NCI-H2029 treated with DMSO at 0.1 percent for 48 hours (cell line): ENCODE measurements around the gene ZNF366.

Experiments used
- DNase-seq: peaks from one replicate; lab custom pipeline; 2025; lab: John Stamatoyannopoulos, UW

The ZNF366 gene

GRCh38 chr5:72441094-72441723 lies 66.0 kb downstream of the ZNF366 start:
- DNase-seq = no peak

- no peak for DNase-seq
Observed at GRCh38 chr5:72440207-72440638, 67.0 kb downstream of the ZNF366 start.

GRCh38 chr5:72439192-72439591 lies 68.0 kb downstream of the ZNF366 start:
- DNase-seq = no peak

- DNase-seq = no peak
Observed at GRCh38 chr5:72438141-72438540, 69.1 kb downstream of the ZNF366 start.

GRCh38 chr5:72436796-72437471 lies 70.3 kb downstream of the ZNF366 start:
- DNase-seq = no peak

GRCh38 chr5:72434781-72435437 lies 72.3 kb downstream of the ZNF366 start:
- DNase-seq = no peak

GRCh38 chr5:72434056-72434780 lies 73.0 kb downstream of the ZNF366 start:
- no peak for DNase-seq

GRCh38 chr5:72433522-72433921 lies 73.7 kb downstream of the ZNF366 start:
- DNase-seq = no peak

- DNase-seq = no peak
Observed at GRCh38 chr5:72428669-72429068, 78.5 kb downstream of the ZNF366 start.

- DNase-seq = no peak
Observed at GRCh38 chr5:72427488-72428437, 79.4 kb downstream of the ZNF366 start.

GRCh38 chr5:72427016-72427415 lies 80.2 kb downstream of the ZNF366 start:
- DNase-seq = no peak

- DNase-seq = no peak
Observed at GRCh38 chr5:72426019-72426418, 81.2 kb downstream of the ZNF366 start.

- no peak for DNase-seq
Observed at GRCh38 chr5:72418271-72418670, 88.9 kb downstream of the ZNF366 start.

GRCh38 chr5:72417333-72418062 lies 89.7 kb downstream of the ZNF366 start:
- no peak for DNase-seq

- DNase-seq = no peak
Observed at GRCh38 chr5:72415616-72416325, 91.4 kb downstream of the ZNF366 start.

- no peak for DNase-seq
Observed at GRCh38 chr5:72412283-72413055, 94.7 kb downstream of the ZNF366 start.

GRCh38 chr5:72410688-72411295 lies 96.4 kb downstream of the ZNF366 start:
- DNase-seq = no peak

- no peak for DNase-seq
Observed at GRCh38 chr5:72408603-72409002, 98.6 kb downstream of the ZNF366 start.

- DNase-seq = no peak
Observed at GRCh38 chr5:72408127-72408526, 99.1 kb downstream of the ZNF366 start.
